Stomach (tissue), 9 donors: ENCODE measurements around the gene ERICH3. TPM values are rescaled to one million over a fixed set of nuclear protein-coding genes. Genes with fewer than 3 reads are reported as not detected.

Experiments used
- DNase-seq, 2 donors: peaks; one replicate each; pipeline versions ENCODE4 v3.0.0 to v3.0.0-alpha.2; 2013 to 2019
- H3K27ac ChIP-seq, 5 donors: fragments of 200-600 bp in 4 of 5; sonication (generic) in 4 of 5; one replicate each; pipeline ENCODE4 v1.5.1; 2013 to 2019; ENCODE audit warnings: mild to moderate bottlenecking in 1 of 5, moderate library complexity in 1 of 5
- H3K27me3 ChIP-seq, 3 donors: fragments of 200-600 bp; sonication (generic); one replicate each; pipeline ENCODE4 v1.5.1; 2017 to 2019; ENCODE audit warnings: mixed run types in 1 of 3
- H3K36me3 ChIP-seq, 4 donors: fragments of 200-600 bp; sonication (generic); 1 replicate in 3 of 4; 2 replicates in 1 of 4; pipeline ENCODE4 v1.5.1; 2016 to 2019
- H3K4me1 ChIP-seq, 4 donors: fragments of 200-600 bp; sonication (generic); one replicate each; pipeline ENCODE4 v1.5.1; 2016 to 2019
- H3K4me3 ChIP-seq, 4 donors: fragments of 200-600 bp; sonication (generic) in 3 of 4; one replicate each; pipeline ENCODE4 v1.5.1; 2016 to 2019; ENCODE audit warnings: mild to moderate bottlenecking in 1 of 4
- H3K9me3 ChIP-seq, 4 donors: fragments of 200-600 bp; sonication (generic); one replicate each; pipeline ENCODE4 v1.5.1; 2016 to 2019
- EP300 ChIP-seq: sonication (generic); formaldehyde crosslinking; IDR thresholded peaks from one replicate; pipeline ENCODE4 v1.6.1; 2017; ENCODE audit warnings: antibody characterized with exemption
- POLR2A ChIP-seq, 4 donors: fragments of 450-650 bp; IDR thresholded peaks; one replicate each; pipeline ENCODE4 v1.6.1; 2016; ENCODE audit warnings: antibody characterized with exemption in 4 of 4, control low read depth in 2 of 4, mild to moderate bottlenecking in 1 of 4, moderate library complexity in 1 of 4
- POLR2AphosphoS5 ChIP-seq, 3 donors: sonication (generic); formaldehyde crosslinking; IDR thresholded peaks; one replicate each; pipeline ENCODE4 v1.6.1; 2016; ENCODE audit warnings: antibody characterized with exemption in 3 of 3
- WGBS, 5 donors: extraction: QIAGEN DNeasy Blood & Tissue Kit in 3 of 5; methylation state at CpG; one replicate each; pipeline versions ENCODE4 v1.1.5 to v1.1.7; 2013 to 2018; 5-methylcytosine and 5-hydroxymethylcytosine counted together
- intact Hi-C: fragments of 100-400 bp; cut with DNase I; formaldehyde crosslinking; loops from one replicate; pipeline ENCODE4 v1.15.1; 2023; ENCODE audit warnings: low total_unique reads
- polyA plus RNA-seq, 3 donors: library from polyadenylated mRNA; stranded (reverse); fragments of 200-250 nt; gene quantifications; one replicate each; pipeline ENCODE4 v1.2.3, GENCODE V29; 2013
- total RNA-seq, 5 donors: library from RNA; depleted of rRNA; stranded (reverse); fragments of >200 nt; gene quantifications; one replicate each; pipeline versions ENCODE4 v1.1.0 to v1.2.3, GENCODE V29; 2014 to 2016
- TF ChIP-seq, protein P1 (sequence below), 7 experiments: fragments of 450-650 bp in 4 of 7; fragments of 200-600 bp in 3 of 7; sonication (generic) in 3 of 7; IDR thresholded peaks; one replicate each; pipeline ENCODE4 v1.5.1; 2016 to 2019; ENCODE audit warnings: antibody characterized with exemption in 7 of 7, control low read depth in 2 of 7, mild to moderate bottlenecking in 1 of 7
- donor health status: healthy with polysubstance abuse.
- donor health status: Bipolar disorder and iron deficiency.
- donor health status: healthy.

The ERICH3 gene
- total and polyA plus RNA-seq, 8 donors: 0.05 to 0.55 TPM; not detected in 6

DNA sequence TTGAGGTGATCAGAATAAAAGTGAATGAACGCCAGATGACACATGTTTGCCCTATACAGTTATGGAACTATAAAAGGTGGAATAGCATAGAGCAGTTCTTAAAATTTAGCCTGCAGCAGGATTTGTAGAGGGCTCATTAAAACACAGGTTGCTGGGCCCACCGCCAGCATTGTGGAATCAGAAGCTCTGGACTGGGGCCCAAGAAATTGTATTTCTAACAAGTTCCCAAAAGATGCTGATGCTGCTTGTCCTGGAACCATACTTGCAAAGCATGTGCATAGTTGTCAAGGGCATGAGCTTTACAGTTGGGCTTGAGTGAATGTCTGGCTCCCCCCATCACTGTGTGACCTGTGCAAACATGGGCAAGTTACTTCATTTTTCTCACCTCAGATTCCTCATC lies 123.7 kb downstream of the ERICH3 start:
- H3K4me1 ChIP-seq: no peaks in the 10 kb centered on the region
- no peaks in the 10 kb centered on the region for H3K36me3 ChIP-seq
- 90 to 95% (median 93%) methylated on average over 2 of the region's 2 CpGs for WGBS, 5 donors
- H3K27ac ChIP-seq: no peak overlapping the region
- no peak overlapping the region for H3K4me3 ChIP-seq
- H3K27me3 ChIP-seq: no peaks in the 10 kb centered on the region
- intact Hi-C loops: no loop called here
- TF ChIP-seq POLR2A (IDR thresholded peaks at IDR 0.05): no peak
- no peak for TF ChIP-seq POLR2AphosphoS5 (IDR thresholded peaks at IDR 0.05)
- TF ChIP-seq, protein P1, sequence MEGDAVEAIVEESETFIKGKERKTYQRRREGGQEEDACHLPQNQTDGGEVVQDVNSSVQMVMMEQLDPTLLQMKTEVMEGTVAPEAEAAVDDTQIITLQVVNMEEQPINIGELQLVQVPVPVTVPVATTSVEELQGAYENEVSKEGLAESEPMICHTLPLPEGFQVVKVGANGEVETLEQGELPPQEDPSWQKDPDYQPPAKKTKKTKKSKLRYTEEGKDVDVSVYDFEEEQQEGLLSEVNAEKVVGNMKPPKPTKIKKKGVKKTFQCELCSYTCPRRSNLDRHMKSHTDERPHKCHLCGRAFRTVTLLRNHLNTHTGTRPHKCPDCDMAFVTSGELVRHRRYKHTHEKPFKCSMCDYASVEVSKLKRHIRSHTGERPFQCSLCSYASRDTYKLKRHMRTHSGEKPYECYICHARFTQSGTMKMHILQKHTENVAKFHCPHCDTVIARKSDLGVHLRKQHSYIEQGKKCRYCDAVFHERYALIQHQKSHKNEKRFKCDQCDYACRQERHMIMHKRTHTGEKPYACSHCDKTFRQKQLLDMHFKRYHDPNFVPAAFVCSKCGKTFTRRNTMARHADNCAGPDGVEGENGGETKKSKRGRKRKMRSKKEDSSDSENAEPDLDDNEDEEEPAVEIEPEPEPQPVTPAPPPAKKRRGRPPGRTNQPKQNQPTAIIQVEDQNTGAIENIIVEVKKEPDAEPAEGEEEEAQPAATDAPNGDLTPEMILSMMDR (IDR thresholded peaks at IDR 0.05): no peak
- no peak for TF ChIP-seq EP300
- DNase-seq: no peak
- peaks cover 0 to 2% (median 0%) of the 10 kb centered on the region in 4 donors for H3K9me3 ChIP-seq

DNA sequence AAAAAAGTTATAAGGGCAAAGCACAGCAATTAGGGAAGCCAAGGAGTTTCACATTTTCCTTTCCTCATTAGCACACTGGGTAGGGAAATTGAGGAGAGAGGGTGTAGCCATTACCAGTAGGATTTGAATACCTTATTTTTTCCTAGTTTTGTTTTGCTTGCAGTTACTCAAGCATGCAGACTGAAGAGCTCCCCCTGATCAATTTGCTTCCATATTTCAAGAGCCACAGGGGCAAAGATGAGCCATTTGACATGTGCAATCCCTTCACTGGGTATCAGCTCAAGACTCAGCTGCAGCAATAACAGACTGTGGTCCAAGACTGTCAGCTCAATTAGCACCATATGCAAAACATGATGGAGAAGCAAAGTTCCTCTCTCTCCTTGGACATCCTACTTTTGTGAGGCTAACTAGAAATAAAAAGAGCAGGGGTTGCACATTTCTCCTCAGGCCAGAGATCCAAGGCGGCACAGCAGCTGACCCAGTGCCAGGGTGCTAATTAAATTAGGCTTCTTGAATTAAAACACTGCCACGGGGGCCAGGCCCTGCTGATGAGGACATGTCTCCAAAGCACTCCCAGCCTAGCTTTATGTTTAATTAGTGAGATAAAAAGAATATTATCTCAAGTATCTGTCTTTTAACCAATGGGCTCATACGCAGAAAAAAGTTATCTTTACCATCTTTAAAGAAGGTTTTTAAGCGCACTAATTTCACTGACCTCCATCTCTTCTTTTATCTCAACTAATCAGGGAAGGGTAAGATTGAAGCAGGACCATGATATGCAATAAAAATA lies 124.4 kb downstream of the ERICH3 start:
- H3K4me1 ChIP-seq: no peaks in the 10 kb centered on the region
- H3K27me3 ChIP-seq: no peaks in the 10 kb centered on the region
- H3K9me3 ChIP-seq: no peaks in the 10 kb centered on the region
- H3K4me3 ChIP-seq: no peak overlapping the region
- H3K36me3 ChIP-seq: no peaks in the 10 kb centered on the region
- intact Hi-C loops: no loop called here
- WGBS, 5 donors: 62 to 69% (median 66%) methylated on average over 4 of the region's 4 CpGs
- H3K27ac ChIP-seq: no peak overlapping the region
- TF ChIP-seq POLR2AphosphoS5 (IDR thresholded peaks at IDR 0.05) (no peak), EP300 (no peak)
- TF ChIP-seq, protein P1 (IDR thresholded peaks at IDR 0.05): no peak
- no peak for DNase-seq

DNA sequence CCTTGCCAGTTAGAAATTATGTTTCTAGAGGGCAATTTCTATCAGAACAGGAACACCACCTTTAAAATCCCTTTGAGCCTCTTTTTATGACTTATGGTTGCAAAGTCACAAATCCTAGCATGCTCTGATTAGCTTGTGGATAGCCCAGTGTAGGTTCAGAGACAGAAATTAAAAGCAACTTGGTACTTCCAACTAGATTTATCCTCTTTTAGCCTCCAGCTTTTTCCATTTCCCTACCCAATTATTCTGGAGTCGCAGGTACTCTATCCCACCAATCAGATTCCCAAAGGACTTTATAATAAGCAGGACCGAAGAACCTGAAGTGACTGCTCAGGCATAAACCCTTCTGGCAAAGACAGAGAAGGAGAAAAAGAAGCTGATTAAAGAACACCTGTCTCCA lies 127.8 kb downstream of the ERICH3 start:
- no peak for TF ChIP-seq POLR2A (IDR thresholded peaks at IDR 0.05)
- TF ChIP-seq POLR2AphosphoS5 (IDR thresholded peaks at IDR 0.05): no peak
- no peak for TF ChIP-seq EP300
- TF ChIP-seq, protein P1 (IDR thresholded peaks at IDR 0.05): no peak
- Histone ChIP-seq H3K9me3 (no peaks in the 10 kb centered on the region), H3K27ac (no peak overlapping the region), H3K4me1 (no peaks in the 10 kb centered on the region), H3K36me3 (no peaks in the 10 kb centered on the region), H3K27me3 (no peaks in the 10 kb centered on the region), H3K4me3 (no peak overlapping the region)
- DNase-seq: no peak
- intact Hi-C loops: no loop called here
- 86 to 93% (median 92%) methylated on average over 2 of the region's 2 CpGs for WGBS, 5 donors

DNA sequence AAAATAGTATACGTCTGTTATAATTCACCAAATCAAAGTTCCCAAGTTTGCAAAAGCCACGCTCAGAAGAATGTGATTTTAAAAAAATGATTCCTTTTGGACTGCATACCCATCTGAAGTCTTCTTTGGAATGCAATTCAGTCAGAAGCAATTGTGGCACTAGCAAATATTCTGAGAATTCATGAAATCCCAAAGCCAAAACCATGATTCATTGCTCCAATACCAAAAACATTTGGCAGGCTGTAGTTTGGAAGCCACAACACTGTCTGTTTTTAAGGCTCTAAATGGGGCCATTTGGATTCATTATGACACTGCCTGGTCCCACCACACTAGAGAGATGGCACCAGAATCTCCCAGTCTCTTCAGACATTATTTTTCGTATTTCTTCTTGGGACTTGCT lies 139.4 kb downstream of the ERICH3 start:
- DNase-seq: no peak
- no peaks in the 10 kb centered on the region for H3K9me3 ChIP-seq
- H3K36me3 ChIP-seq: no peaks in the 10 kb centered on the region

More for the DNA sequence above, 139.4 kb downstream of the ERICH3 start:
- WGBS, 5 donors: 71 to 84% (median 82%) methylated on average over 3 of the region's 3 CpGs
- no peaks in the 10 kb centered on the region for H3K27me3 ChIP-seq
- no peaks in the 10 kb centered on the region for H3K4me1 ChIP-seq
- TF ChIP-seq, protein P1 (IDR thresholded peaks at IDR 0.05): no peak
- TF ChIP-seq POLR2AphosphoS5 (IDR thresholded peaks at IDR 0.05) (no peak), EP300 (no peak), POLR2A (IDR thresholded peaks at IDR 0.05) (no peak)
- H3K4me3 ChIP-seq: no peak overlapping the region
- H3K27ac ChIP-seq: no peak overlapping the region
- intact Hi-C loops: no loop called here
